Measurements from ENCODE around the gene CLCNKA. TPM values are rescaled to one million over a fixed set of nuclear protein-coding genes. Genes with fewer than 3 reads are reported as not detected.

The CLCNKA gene
- total and polyA plus RNA-seq, 3 donors from 2014 or later = 6.5 to 9.9 (median 6.9) TPM

- Histone ChIP-seq H3K9me3 (no peaks in the 10 kb centered on the region), H3K4me1 (peaks cover 9% of the 10 kb centered on the region), H3K4me3 (no peak overlapping the region), H3K27me3 (no peaks in the 10 kb centered on the region), H3K27ac (no peak overlapping the region), H3K36me3 (ENCODE audit: low read depth, missing control alignments) (no peaks in the 10 kb centered on the region)
- intact Hi-C loops (cut with DNase I; ENCODE audit: low total_unique reads) = no loop called here
- TF ChIP-seq, protein P1, sequence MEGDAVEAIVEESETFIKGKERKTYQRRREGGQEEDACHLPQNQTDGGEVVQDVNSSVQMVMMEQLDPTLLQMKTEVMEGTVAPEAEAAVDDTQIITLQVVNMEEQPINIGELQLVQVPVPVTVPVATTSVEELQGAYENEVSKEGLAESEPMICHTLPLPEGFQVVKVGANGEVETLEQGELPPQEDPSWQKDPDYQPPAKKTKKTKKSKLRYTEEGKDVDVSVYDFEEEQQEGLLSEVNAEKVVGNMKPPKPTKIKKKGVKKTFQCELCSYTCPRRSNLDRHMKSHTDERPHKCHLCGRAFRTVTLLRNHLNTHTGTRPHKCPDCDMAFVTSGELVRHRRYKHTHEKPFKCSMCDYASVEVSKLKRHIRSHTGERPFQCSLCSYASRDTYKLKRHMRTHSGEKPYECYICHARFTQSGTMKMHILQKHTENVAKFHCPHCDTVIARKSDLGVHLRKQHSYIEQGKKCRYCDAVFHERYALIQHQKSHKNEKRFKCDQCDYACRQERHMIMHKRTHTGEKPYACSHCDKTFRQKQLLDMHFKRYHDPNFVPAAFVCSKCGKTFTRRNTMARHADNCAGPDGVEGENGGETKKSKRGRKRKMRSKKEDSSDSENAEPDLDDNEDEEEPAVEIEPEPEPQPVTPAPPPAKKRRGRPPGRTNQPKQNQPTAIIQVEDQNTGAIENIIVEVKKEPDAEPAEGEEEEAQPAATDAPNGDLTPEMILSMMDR (IDR thresholded peaks at IDR 0.05) = no peak
- no peak for TF ChIP-seq POLR2A (IDR thresholded peaks at IDR 0.05)
- no peak for DNase-seq
- 77 to 85% methylated on average over 7 to 13 of the region's 13 CpGs for WGBS, 2 donors
Observed at GRCh38 chr1:16067933-16068332, 46.1 kb downstream of the CLCNKA start.

- no peak overlapping the region for H3K27ac ChIP-seq
- H3K9me3 ChIP-seq = no peaks in the 10 kb centered on the region
- peak; percentile 59 for DNase-seq
- intact Hi-C loops (cut with DNase I; ENCODE audit: low total_unique reads) = no loop called here
- no peaks in the 10 kb centered on the region for H3K36me3 ChIP-seq (ENCODE audit: low read depth, missing control alignments)
- TF ChIP-seq, protein P1 (IDR thresholded peaks at IDR 0.05) = no peak
- no peak for TF ChIP-seq POLR2A (IDR thresholded peaks at IDR 0.05)
- H3K27me3 ChIP-seq = no peaks in the 10 kb centered on the region
- 61 to 70% methylated on average over 6 to 11 of the region's 11 CpGs for WGBS, 2 donors
- peaks cover 9% of the 10 kb centered on the region for H3K4me1 ChIP-seq
- H3K4me3 ChIP-seq = no peak overlapping the region
Observed at GRCh38 chr1:16068356-16069270, 46.8 kb downstream of the CLCNKA start.

- Histone ChIP-seq H3K4me3 (no peak overlapping the region), H3K36me3 (ENCODE audit: low read depth, missing control alignments) (no peaks in the 10 kb centered on the region), H3K27ac (no peak overlapping the region), H3K27me3 (no peaks in the 10 kb centered on the region), H3K4me1 (peaks cover 16% of the 10 kb centered on the region), H3K9me3 (no peaks in the 10 kb centered on the region)
- 87 to 91% methylated on average over 8 to 9 of the region's 9 CpGs for WGBS, 2 donors
- TF ChIP-seq, protein P1 (IDR thresholded peaks at IDR 0.05) = no peak
- no peak for TF ChIP-seq POLR2A (IDR thresholded peaks at IDR 0.05)
- no peak for DNase-seq
- intact Hi-C loops (cut with DNase I; ENCODE audit: low total_unique reads) = no loop called here
Observed at GRCh38 chr1:16070640-16071355, 49.0 kb downstream of the CLCNKA start.

GRCh38 chr1:16071614-16072013 is 49.8 kb downstream of the CLCNKA start:
- intact Hi-C loops (cut with DNase I; ENCODE audit: low total_unique reads) = no loop called here
- TF ChIP-seq POLR2A (IDR thresholded peaks at IDR 0.05) = no peak
- TF ChIP-seq, protein P1 (IDR thresholded peaks at IDR 0.05) = no peak
- no peaks in the 10 kb centered on the region for H3K27me3 ChIP-seq
- H3K9me3 ChIP-seq = no peaks in the 10 kb centered on the region
- DNase-seq = no peak
- H3K4me1 ChIP-seq = peaks cover 16% of the 10 kb centered on the region
- H3K36me3 ChIP-seq (ENCODE audit: low read depth, missing control alignments) = no peaks in the 10 kb centered on the region
- no peak overlapping the region for H3K27ac ChIP-seq
- no peak overlapping the region for H3K4me3 ChIP-seq
- 97 to 100% methylated on average over 2 to 6 of the region's 6 CpGs for WGBS, 2 donors

Measured in testis (tissue), 3 donors.